Smooth muscle cell of bladder (primary cell): ENCODE data around the gene POLDIP3. TPM values are rescaled to one million over a fixed set of nuclear protein-coding genes. Genes with fewer than 3 reads are reported as not detected.

Experiments
- total RNA-seq: library from RNA; depleted of rRNA; stranded (reverse); fragments of >200 nt; gene quantifications from 2 replicates; pipeline ENCODE4 v1.2.3, GENCODE V29; 2014

The POLDIP3 gene, protein sequence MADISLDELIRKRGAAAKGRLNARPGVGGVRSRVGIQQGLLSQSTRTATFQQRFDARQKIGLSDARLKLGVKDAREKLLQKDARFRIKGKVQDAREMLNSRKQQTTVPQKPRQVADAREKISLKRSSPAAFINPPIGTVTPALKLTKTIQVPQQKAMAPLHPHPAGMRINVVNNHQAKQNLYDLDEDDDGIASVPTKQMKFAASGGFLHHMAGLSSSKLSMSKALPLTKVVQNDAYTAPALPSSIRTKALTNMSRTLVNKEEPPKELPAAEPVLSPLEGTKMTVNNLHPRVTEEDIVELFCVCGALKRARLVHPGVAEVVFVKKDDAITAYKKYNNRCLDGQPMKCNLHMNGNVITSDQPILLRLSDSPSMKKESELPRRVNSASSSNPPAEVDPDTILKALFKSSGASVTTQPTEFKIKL
- total RNA-seq: 21.2 and 24.7 TPM in 2 replicates

GRCh38 chr22:42614312-42615091 is at the start of gene POLDIP3:
TSS of gene POLDIP3 (minus strand) at chr22:42614883. CDS start at chr22:42614857, 26 bp downstream.

GRCh38 chr22:42649246-42650099 is 34.8 kb upstream of the POLDIP3 start, which contains the start of gene CYB5R3:
TSS of gene CYB5R3 (minus strand) at chr22:42649392. CDS start at chr22:42649315, 77 bp downstream.

DNA sequence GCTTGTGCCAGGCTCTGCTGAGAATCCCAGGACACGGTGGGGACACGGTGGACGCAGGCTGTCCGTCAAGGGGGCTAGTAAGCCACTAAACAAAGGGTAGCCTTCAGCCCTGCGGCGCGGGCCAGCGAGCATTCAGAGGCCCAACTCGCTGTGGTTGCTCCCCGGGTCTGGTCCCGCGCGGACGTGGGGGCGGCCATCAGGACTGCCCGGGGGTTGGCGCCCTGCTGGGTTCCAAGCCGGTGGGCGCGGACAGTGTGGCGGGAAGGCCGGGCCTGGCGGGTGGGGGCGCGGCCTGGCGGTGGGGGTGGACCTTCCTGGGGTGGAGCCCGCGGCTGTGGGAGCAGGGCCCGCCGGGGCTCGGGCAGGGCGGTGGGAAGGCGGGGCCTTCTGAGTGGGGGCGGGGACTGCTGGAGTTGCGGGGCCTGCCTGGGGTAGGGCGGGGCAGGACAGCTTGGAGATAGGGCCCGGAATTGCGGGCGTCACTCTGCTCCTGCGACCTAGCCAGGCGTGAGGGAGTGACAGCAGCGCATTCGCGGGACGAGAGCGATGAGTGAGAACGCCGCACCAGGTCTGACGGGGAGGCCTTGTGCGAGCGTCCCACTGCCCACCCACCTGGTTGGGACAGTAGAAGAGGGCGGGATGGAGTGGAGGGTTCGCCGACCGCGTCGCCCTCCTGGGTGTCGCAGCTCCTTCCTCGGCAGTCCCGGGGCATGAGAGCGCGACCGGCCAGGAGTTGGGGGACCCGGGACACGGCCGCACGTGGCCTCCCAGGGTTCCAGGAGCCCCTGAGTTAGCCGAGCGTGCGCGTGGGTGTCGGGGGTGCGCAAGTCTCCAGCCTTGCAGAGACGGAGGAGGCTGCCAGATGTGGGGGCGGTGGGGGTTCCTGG is 61.0 kb downstream of the POLDIP3 start, which contains the start of gene SERHL2:
TSS of gene SERHL2 (plus strand) at position 482 of the 887 bp plus-strand sequence. CDS start at position 547, 65 bp downstream.

Other genes with a start within 250 kb of the POLDIP3 start
- gene NFAM1, start 182.5 kb downstream of the POLDIP3 start, total RNA-seq: under 0.01 TPM in 1 of 2 replicates, not detected in the other
- 20.6 and 23.5 TPM in 2 replicates for gene RRP7A, start 95.1 kb downstream of the POLDIP3 start, total RNA-seq
- 2.9 and 4.4 TPM in 2 replicates for gene SERHL2, start 60.9 kb downstream of the POLDIP3 start, total RNA-seq
- gene ATP5MGL, start 25.7 kb upstream of the POLDIP3 start, total RNA-seq: 0.28 and 0.37 TPM in 2 replicates
- 37.5 and 45.6 TPM in 2 replicates for gene CYB5R3, start 34.5 kb upstream of the POLDIP3 start, total RNA-seq
- gene A4GALT, start 106.0 kb upstream of the POLDIP3 start, total RNA-seq: 13.7 and 20.6 TPM in 2 replicates
- gene ARFGAP3, start 242.4 kb upstream of the POLDIP3 start, total RNA-seq: 65.7 and 76.8 TPM in 2 replicates